ENCODE measurements around the gene ADH6. TPM values are rescaled to one million over a fixed set of nuclear protein-coding genes. Genes with fewer than 3 reads are reported as not detected.

ADH6 gene
- total and polyA plus RNA-seq, 2 of the 8 experiments (the other 6 are each of a cell fraction or from before 2014, with no cell fraction given) = not detected

GRCh38 chr4:99202094-99202493 is 17.0 kb downstream of the ADH6 start:
- Histone ChIP-seq H3K23me2 (ENCODE audit: low read depth, low read length) (no peaks in the 10 kb centered on the region; the same call in 1 of the 2 replicates), H2AFZ (ENCODE audit: low read length) (no peak overlapping the region), H4K20me1 (replicated peaks in 1 of 2; ENCODE audit: control insufficient read depth in 1 of 2, insufficient read depth in 2 of 2, low read length in 2 of 2) (no peaks in the 10 kb centered on the region), H4K8ac (ENCODE audit: extremely low read depth, insufficient read depth, low read length) (no peak overlapping the region), H4K5ac (ENCODE audit: insufficient read length, low read depth, low read length) (no peak overlapping the region), H3K36me3 (ENCODE audit: control insufficient read depth in 2 of 4, insufficient read depth in 4 of 4, low read length in 3 of 4) (no peaks in the 10 kb centered on the region), H2BK120ac (replicated peaks; ENCODE audit: low read depth, low read length) (no peak overlapping the region), H2BK20ac (ENCODE audit: low read length) (no peak overlapping the region), H2AK5ac (ENCODE audit: low read depth, low read length) (no peak overlapping the region), H3K4me1 (replicated peaks in 1 of 4; ENCODE audit: control insufficient read depth in 3 of 4, insufficient read depth in 4 of 4, low read length in 3 of 4) (peaks cover 0 to 2% (median 0%) of the 10 kb centered on the region in 4 experiments; a peak in 2 of 7 replicates), H3K9me3 (ENCODE audit: insufficient read depth in 2 of 2, low read depth in 1 of 2, low read length in 1 of 2) (no peaks in the 10 kb centered on the region), H2BK12ac (ENCODE audit: low read depth, low read length) (no peak overlapping the region), H3K9ac (replicated peaks in 1 of 4; ENCODE audit: extremely low read depth in 1 of 4, low read depth in 3 of 4, low read length in 3 of 4) (no peak overlapping the region), H3K23ac (ENCODE audit: insufficient read length) (no peak overlapping the region), H3K4ac (replicated peaks; ENCODE audit: insufficient read length, low read depth, low read length) (no peak overlapping the region), H3K4me2 (ENCODE audit: insufficient read depth in 1 of 2, low read depth in 2 of 2, low read length in 2 of 2) (no peak overlapping the region), H2BK15ac (ENCODE audit: low read length) (no peak overlapping the region), H3K27me3 (replicated peaks in 1 of 4; ENCODE audit: control insufficient read depth in 3 of 4, extremely low read depth in 1 of 4, insufficient read depth in 3 of 4, low read length in 3 of 4) (peaks cover 0 to 1% (median 0%) of the 10 kb centered on the region in 4 experiments; a peak in 1 of 7 replicates), H2BK5ac (ENCODE audit: low read depth, low read length) (no peak overlapping the region), H3K56ac (replicated peaks; ENCODE audit: insufficient read length, low read depth, low read length) (no peak overlapping the region), H3K79me2 (ENCODE audit: control insufficient read depth in 1 of 2, insufficient read depth in 2 of 2, low read length in 2 of 2) (no peaks in the 10 kb centered on the region), H4K91ac (replicated peaks; ENCODE audit: insufficient read length, low read length) (no peak overlapping the region), H3K14ac (ENCODE audit: insufficient read length) (no peak overlapping the region), H3K79me1 (ENCODE audit: low read depth, low read length) (no peaks in the 10 kb centered on the region), H3K4me3 (ENCODE audit: extremely low read depth in 1 of 4, insufficient read depth in 2 of 4, low read depth in 3 of 4, low read length in 4 of 4) (no peak overlapping the region), H3K27ac (ENCODE audit: low read depth, low read length) (no peak overlapping the region), H3K18ac (ENCODE audit: extremely low read depth, low read length) (no peak overlapping the region)
- ChIA-PET CTCF (ENCODE audit: partially characterized antibody) (interaction anchor here (0.6 to 1.7 kb wide), 9 partner anchors 9 to 607 kb away, joined by 3 to 6 read pairs (median 3); no protein-coding TSS in a partner anchor), POLR2A (ENCODE audit: partially characterized antibody) (no interaction called here)
- FAIRE-seq = no peak
- DNase-seq (ENCODE audit: low read depth in 1 of 2, low spot score in 2 of 2) = no peak
- TF ChIP-seq, protein P1, sequence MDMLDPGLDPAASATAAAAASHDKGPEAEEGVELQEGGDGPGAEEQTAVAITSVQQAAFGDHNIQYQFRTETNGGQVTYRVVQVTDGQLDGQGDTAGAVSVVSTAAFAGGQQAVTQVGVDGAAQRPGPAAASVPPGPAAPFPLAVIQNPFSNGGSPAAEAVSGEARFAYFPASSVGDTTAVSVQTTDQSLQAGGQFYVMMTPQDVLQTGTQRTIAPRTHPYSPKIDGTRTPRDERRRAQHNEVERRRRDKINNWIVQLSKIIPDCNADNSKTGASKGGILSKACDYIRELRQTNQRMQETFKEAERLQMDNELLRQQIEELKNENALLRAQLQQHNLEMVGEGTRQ (IDR thresholded peaks at IDR 0.05; ENCODE audit: low read length) = no peak
- TF ChIP-seq BCL11A (IDR thresholded peaks at IDR 0.05; ENCODE audit: low read depth in 2 of 2, low read length in 2 of 2) (no peak), KDM1A (IDR thresholded peaks at IDR 0.05; ENCODE audit: borderline replicate concordance, low read length) (no peak), SAP30 (IDR thresholded peaks at IDR 0.05; ENCODE audit: insufficient read depth, insufficient replicate concordance, low read length) (no peak)
